ENCODE measurements around the gene SCN9A.

GRCh38 chr2:166331468-166331867 is 44.3 kb downstream of the SCN9A start:
- TF ChIP-seq, protein P1, sequence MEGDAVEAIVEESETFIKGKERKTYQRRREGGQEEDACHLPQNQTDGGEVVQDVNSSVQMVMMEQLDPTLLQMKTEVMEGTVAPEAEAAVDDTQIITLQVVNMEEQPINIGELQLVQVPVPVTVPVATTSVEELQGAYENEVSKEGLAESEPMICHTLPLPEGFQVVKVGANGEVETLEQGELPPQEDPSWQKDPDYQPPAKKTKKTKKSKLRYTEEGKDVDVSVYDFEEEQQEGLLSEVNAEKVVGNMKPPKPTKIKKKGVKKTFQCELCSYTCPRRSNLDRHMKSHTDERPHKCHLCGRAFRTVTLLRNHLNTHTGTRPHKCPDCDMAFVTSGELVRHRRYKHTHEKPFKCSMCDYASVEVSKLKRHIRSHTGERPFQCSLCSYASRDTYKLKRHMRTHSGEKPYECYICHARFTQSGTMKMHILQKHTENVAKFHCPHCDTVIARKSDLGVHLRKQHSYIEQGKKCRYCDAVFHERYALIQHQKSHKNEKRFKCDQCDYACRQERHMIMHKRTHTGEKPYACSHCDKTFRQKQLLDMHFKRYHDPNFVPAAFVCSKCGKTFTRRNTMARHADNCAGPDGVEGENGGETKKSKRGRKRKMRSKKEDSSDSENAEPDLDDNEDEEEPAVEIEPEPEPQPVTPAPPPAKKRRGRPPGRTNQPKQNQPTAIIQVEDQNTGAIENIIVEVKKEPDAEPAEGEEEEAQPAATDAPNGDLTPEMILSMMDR (IDR thresholded peaks at IDR 0.05; ENCODE audit: low read length), result no peak
- no peak for TF ChIP-seq EZH2 (optimal IDR thresholded peaks at IDR 0.05; ENCODE audit: low read depth, low read length)
- TF ChIP-seq EZH2phosphoT487 (IDR thresholded peaks at IDR 0.05; ENCODE audit: low read length), result no peak

Measured in MM.1S (cell line).